Activated CD4-positive, alpha-beta T cell treated with anti-CD3 and anti-CD28 coated beads for 24 hours (primary cell): ENCODE data around the gene VCX.
"Not testable (repeated sequence)": the region's sequence is repeated elsewhere in the genome, so short reads cannot be mapped to it uniquely, and the experiment has no call there.

Experiments
- DNase-seq, 2 donors: peaks; one replicate each; pipeline ENCODE4 v3.0.0-alpha.2; 2020; ENCODE audit warnings: low read depth in 2 of 2

The VCX gene

GRCh38 chrX:7842871-7843270 lies at the start of gene VCX:
TSS of gene VCX (plus strand) at chrX:7843171. CDS start at chrX:7843204, 33 bp downstream.
- DNase-seq = not testable (repeated sequence)

GRCh38 chrX:7798327-7798726 lies 44.6 kb upstream of the VCX start:
- DNase-seq = no peak

- no peak for DNase-seq
Observed at GRCh38 chrX:7801711-7802110, 41.3 kb upstream of the VCX start.

- DNase-seq = no peak
Observed at GRCh38 chrX:7815166-7815805, 27.7 kb upstream of the VCX start.

- no peak for DNase-seq
Observed at GRCh38 chrX:7828594-7828993, 14.4 kb upstream of the VCX start.

- DNase-seq = no peak
Observed at GRCh38 chrX:7841084-7841805, 1.7 kb upstream of the VCX start.

- no peak for DNase-seq
Observed at GRCh38 chrX:7852166-7852565, 9.2 kb downstream of the VCX start.

GRCh38 chrX:7872042-7872441 lies 29.1 kb downstream of the VCX start:
- DNase-seq = no peak

GRCh38 chrX:7876957-7877356 lies 34.0 kb downstream of the VCX start:
- no peak for DNase-seq

- no peak for DNase-seq
Observed at GRCh38 chrX:7889135-7889534, 46.2 kb downstream of the VCX start.

- DNase-seq = no peak
Observed at GRCh38 chrX:7889680-7890079, 46.7 kb downstream of the VCX start.

GRCh38 chrX:7891928-7892327 lies 49.0 kb downstream of the VCX start:
- no peak for DNase-seq
